NCI-H748 (cell line): ENCODE results near the gene TANGO2.

Source experiments
- DNase-seq: peaks from one replicate; lab custom pipeline; 2025; ENCODE audit not compliant: unreplicated experiment; lab: John Stamatoyannopoulos, UW

TANGO2 gene

DNA sequence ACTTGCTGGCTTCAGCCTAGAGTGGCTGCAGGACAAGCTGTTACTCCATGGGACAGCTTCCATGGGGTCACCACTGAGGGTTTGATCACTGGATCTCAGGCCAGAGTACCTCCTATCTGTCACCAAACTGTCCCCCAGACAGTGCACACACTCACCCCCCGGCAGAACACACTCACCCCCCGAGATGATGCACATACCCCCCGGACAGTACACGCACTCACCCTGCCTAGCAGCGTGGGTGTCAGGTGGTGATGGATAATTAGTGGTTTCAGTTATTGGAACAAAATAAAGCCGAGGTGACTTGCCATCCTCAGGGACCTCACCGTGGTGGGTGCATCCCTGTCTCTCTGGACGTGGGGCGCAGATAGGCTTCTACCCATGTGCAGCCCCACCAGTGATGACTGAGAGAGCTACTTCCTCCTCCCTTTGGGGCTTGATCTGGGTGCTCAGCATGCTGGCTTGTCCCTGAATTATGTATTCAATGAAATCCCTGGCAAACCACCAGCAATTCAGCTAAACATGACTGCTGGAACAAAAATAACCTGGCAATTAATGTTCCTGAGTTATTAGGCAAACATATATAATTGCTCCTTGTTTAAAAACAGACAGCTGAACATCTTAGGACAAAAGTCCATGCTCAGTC, 18.9 kb downstream of the TANGO2 start:
- peak; percentile 27 for DNase-seq

DNA sequence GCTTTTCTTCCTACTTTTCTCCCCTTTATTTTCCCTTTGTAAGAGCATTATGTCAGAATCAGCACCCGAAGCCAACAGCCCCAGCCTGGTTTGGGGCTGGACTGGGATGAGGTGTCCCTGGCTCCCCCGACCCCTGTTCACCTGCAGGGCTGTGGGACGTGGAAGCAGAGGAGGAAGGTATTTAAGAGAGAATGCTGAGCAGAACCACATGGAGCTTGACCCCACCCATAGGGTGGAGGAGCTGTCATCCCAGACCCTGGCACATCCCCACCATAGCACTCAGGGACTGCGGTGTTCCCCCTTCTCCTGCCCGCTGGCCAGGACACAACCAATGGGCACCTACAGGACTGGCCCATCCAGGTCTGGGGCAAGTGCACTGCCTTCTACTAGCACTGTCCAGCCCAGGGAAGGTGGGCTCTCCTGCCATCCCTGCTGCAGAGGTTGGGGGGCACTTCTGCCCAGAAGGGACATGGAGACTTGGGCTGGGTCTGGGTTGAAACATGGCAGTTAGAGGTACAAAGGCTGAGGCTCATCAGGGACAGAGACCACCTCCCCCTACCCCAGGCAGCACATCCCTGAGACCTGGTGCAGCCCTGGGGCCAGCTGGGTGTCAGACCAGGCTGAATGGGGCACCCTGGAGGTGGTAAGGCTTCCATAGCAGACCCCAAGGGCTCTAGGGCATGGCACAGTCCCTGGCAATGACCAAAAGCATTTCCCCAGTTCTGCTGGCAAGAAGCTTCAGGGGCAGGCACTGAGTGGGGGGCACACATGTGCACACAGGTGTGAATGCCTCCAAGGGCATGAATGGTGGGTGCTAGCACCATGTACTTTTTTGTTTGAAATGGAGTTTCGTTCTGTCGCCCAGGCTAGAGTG, 19.7 kb downstream of the TANGO2 start:
- no peak for DNase-seq

DNA sequence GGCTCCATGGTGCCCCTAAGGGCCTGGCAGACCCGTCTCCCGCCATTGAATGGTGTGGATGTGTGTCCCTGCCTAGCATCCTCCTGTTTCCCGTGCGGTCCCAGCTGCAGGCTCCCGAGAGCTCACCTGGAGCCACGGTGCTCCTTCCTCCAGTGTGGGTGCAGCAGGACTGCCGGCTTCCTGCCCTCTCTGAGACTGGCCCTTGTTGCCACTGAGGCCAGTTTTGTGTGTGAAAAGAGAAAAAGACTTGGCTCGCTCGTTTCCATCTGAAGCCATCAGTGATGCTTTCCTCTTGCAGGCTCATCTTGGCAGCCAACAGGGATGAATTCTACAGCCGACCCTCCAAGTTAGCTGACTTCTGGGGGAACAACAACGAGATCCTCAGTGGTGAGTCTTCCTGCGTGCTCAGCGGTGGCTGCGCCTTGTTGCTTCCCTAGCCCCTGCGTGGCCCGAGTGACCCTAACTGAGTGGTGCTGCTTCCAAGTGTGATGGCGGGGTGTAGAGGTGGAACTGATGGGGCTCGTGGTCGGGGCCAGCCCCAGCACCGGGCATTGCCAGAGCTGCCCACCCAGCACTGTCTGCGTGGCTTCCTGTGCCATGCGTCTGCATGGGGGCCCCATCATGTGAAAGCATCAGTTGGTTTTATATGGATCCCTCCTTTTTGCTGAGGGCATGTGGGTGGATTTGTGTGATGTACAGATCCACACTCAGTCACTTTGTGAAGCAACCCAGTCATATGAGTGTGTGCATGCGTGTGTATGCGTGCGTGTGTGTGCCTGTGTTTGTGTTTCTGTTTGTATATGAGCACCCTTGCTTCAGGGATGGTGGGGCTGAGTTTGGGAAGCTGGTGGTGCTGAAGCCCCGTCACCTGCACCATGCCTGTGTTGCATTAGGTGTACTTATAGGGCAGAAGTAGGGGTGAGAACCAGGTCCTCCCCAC, 22.4 kb downstream of the TANGO2 start:
- DNase-seq, result no peak

DNA sequence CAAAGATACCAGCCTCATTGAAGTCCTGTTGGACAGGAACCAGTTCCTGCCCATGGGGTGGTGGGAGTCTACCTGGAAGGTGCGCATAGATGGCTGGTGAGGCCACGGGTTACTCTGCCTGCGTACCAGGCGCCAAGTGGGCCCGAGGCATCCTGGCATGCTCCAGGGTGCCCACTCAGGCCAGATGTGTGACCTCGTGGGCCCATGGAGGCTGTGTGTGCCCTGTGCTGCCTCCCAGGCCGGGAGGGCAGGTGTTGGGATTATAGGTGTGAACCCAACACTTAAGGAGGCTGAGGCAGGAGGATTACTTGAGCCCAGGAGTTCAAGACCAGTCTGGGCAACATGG, 23.1 kb downstream of the TANGO2 start:
- no peak for DNase-seq

DNA sequence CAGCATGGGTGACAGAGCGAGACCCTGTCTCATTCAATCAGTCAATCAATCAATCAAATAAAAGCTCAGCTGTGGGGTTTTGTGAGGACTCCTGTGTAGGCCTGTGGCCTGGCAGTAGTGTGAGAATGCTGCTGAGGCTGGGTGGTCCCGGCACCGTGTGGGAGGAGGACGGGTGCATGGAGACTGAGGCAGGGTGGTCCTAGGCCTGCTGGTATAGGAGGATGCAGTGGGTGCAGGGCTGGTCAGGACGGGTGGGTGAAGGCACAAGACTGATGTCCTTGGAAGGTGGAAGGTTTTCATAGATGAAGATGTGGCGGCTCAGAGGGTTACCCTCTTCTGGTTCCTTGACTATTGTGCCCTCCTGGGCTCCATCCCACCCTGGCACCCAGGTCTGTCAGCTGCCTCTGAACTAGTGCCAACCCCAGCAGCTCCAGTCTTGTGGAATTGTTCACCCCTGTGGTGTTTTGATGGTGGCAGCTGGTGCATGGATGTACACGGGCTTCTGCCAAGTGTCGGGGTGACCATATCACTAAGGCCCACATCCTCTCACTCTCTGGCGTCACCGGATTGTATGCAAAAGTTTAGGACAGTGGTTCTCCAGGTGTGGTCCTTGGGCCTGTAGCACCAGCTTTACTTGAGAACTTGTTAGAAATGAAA, 23.7 kb downstream of the TANGO2 start:
- DNase-seq, result no peak

DNA sequence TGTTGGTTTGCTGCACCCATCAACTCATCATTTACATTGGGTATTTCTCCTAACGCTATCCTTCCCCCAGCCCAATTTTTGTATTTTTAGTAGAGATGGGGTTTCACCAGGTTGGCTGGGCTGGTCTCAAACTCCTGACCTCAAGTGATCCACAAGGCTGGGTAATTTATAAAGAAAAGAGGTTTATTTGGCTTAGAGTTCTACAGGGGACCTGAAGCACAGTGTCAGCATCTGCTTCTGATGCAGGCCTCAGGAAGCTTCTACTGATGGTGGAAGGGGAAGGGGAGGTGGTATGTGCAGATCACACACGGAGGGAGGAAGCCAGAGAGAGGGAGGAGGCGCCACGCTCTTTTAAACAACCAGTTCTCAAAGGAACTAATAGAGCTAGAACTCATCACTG, 25.8 kb downstream of the TANGO2 start:
- DNase-seq, result no peak

DNA sequence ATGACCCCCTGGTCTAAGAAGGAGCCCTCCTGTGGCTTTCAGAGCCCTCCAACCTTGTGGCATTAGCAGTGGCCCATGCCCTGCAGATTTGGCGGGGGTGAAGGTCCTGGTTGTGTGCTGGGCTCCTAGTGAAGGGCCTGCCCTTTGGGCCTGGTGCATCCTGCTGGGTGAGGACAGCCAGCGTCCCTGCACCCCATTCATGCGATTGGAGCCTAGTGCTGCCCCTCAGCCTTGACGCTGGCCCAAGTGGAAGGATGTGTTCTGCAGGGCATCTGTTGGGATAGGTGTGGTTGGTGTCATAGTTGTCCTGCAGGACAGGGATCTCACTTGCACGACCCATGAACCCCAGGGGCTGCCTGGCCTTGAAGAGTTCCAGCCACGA, 31.0 kb downstream of the TANGO2 start:
- no peak for DNase-seq

DNA sequence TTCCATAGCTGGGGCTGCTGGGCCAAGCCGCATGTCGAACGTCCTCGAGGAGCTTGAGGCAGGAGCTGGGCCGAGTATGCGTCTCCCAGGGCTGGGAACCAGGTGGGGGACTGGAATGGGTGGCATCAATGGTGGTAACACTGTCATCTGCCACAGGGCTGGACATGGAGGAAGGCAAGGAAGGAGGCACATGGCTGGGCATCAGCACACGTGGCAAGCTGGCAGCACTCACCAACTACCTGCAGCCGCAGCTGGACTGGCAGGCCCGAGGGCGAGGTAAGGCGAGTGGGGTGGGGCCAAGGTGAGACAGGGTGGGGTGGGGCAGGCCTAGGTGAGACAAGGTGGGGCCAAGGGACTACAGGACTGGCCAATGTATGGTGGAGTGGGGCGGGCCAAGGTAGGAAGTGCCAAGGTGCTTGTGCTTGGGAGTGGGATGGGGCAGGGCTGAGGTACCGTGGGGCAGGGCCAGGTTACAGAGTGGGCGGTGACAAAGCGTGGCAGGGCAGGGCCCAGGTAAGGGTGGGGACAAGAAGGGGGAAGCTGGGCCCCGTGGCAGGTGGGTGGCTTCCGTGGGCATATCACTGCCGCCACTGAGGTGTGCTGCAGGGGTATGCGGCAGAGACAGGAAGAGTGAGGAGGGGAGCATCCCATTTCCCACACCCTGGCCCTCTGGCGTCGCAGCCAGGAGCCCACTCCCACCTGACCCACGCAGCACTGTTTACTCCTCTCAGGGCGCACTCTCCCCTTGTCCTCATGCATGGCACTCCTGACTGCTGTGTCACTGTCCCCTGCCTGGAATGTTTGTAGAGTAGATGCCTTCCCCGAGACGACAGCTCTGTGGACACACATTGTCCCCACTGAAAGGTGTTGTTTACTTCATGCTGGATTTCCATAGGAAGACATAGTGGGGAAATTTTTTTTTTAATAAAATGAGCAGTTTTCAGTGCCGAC, 31.7 kb downstream of the TANGO2 start:
- DNase-seq, result no peak

DNA sequence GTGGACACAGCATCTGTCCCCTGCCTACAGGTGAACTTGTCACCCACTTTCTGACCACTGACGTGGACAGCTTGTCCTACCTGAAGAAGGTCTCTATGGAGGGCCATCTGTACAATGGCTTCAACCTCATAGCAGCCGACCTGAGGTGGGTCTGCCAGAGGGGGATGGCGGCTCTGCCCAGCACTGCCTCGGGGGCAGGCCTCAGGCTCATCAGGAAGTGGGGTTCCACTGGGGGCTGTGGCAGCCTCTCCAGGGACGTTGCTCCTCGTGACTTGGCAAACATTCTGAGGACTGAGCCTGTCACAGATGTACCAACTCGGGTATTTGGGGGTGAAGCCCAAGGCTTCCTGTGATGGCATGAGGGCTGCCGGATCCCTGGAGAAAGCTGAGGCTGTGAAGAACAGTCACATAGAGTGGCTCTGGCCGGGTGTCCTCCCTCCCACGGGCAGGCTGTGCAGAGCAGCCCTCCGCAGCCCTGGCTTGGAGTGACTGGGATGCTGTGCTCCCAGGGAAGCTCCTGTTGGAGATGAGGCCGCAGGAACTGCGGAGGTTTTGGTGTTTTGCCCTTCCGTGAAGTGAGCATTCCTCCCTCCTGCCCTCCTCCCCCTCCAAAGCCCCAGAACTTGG, 32.6 kb downstream of the TANGO2 start:
- DNase-seq, result no peak

DNA sequence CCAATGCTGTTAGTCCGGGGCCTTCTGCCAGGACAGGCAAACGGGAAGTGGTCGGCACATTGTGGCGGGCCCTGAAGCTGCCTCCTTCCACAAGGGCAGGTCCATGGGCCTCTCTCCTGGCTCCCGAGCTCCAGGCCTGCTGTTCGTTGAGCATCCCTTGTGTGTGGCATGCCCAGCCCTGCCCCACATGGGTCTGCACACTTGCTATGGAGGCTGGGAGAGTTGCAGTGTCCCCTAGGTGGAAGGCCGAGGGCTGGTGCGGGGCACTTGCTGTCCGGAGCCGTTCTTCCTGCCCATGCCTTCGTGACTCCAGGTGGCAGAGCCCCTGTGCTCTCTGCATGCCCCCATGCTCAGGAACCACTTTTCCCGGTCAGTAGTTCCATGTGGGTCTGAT, 33.1 kb downstream of the TANGO2 start:
- DNase-seq, result no peak

DNA sequence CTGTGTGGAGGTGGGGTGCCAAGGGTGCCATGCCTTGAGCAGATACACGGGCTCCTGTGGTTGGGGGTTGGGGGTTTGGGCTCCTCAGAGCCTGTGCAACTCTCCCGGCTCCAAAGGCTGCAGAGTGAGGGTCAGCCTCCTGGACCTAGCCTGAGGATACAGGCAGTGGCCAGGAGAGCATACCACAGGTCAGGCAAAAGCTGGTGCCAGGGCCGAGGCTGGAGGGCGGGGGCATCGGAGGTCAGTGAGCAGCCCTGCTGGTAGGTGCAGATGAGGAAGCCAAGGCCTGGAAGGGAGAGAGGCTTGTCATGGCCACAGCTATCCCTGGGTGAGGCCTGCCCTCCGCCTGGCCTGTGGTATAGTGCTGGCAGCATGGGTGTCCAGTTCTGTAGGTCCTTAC, 33.6 kb downstream of the TANGO2 start:
- no peak for DNase-seq

DNA sequence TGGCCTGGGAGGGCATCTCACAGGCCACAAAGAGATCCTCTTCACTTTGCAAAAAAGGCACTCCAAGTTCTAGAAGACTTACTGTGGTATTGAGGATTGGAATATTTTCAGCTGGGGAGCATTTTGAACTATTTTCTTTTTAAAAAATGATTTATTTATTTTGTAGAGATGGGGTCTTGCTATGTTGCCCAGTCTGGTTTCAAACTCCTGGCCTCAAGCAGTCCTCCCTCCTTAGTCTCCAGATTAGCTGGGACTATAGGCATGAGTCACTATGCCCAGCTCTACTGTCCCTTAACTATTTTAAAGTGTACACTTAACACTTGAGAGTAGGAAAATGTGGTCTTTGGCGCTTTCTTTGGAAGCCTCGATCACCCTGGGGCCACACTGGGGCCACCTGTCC, 34.2 kb downstream of the TANGO2 start:
- DNase-seq, result no peak

DNA sequence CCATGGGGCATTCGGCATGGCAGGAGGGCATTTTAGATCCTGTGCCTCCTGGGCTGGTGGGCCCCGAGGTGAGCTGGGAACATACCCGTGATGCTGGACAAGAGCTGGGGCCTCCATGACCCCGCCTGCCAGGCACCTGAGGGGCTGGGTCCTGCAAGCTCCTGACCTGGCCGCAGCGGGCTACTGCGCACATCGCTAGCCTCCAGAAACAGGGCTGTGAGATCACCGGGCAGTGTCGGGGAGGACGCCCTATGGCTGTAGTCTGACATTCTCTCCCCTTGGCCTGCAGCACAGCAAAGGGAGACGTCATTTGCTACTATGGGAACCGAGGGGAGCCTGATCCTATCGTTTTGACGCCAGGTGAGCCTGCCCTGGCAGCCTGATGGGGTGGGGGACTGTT, 34.7 kb downstream of the TANGO2 start:
- DNase-seq, result no peak

DNA sequence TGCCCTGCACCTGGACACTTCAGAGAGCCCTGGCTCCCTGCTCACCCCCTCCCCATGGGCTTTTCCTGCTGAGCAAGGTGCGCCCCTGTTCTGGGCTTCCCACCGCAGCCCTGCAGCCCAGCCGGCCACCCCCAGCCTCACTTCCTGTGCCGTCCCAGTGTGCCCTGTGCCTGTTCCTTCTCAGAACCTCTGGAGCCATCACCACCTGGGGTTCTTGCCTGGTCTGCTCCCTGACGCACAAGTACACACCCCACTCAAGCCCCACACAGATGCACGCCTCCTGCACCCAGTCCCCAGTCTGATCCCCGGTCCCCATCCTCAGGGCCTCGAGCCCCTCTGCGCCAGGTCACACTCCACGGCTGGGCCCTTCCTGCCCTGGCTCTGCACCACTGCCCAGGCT, 35.3 kb downstream of the TANGO2 start:
- DNase-seq, result no peak

DNA sequence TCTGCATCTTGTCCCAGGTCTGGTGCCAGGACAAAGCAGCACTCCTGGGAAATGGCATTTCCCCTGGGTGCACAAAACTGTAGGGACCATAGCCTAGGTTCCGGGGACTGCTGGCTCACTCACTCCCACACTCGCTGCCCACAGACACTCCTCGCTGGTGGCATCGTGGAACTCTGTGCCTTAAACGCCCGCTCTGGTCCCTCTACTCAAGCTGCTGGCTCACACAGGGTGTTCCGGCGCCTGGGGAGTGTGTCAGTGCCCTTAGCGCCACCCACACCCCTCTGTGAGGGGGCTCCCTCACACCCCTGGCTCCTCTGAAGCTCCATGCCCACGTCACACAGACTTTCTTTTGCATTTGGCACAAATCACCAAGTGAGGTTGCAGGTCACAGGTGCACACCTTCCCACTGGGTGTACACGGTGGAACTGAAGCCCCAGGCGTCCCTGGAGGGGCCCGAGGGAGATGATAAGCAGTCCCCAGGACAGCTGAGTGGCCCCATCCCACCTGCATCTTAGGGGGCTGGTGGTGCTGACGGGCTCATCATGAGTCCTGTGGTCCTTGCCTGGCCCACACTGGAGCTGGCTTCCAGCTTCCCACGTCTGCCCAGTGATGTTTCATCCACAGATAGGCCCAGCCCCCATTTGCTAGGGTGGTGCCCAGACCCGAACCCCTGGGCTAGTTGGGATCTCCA, 35.9 kb downstream of the TANGO2 start:
- DNase-seq, result no peak

DNA sequence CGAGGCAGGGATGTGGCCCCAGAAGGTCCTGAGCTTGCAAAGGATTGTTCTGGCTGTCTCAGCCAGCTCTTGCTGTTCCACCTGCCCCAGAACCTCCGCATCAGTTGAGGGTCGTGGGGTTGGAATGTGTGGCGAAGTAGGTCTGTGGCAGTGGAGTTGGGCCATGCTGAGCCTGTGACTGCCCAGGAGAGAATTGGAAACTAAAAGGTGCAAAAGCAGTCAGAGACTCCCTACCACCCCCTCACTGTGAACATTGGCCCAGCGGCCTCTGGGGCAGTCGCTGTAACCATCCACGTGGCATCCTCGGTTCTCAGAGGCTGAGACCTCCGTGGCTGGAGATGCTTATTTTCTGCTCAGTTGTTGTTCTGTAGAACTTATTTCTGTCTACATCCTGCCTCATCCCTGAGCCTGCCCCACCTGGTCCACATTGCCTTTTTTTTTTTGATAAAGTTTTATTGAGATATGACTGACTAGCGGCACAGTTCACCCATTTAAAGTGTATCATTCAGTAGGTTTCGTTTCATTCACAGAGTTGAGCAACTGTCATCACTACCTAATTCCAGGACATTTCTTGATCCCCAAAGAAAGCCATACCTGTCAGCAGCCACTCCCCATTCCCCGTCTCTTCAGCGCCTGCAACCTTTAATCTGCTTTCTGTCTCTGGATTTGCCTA, 36.8 kb downstream of the TANGO2 start:
- DNase-seq, result no peak

DNA sequence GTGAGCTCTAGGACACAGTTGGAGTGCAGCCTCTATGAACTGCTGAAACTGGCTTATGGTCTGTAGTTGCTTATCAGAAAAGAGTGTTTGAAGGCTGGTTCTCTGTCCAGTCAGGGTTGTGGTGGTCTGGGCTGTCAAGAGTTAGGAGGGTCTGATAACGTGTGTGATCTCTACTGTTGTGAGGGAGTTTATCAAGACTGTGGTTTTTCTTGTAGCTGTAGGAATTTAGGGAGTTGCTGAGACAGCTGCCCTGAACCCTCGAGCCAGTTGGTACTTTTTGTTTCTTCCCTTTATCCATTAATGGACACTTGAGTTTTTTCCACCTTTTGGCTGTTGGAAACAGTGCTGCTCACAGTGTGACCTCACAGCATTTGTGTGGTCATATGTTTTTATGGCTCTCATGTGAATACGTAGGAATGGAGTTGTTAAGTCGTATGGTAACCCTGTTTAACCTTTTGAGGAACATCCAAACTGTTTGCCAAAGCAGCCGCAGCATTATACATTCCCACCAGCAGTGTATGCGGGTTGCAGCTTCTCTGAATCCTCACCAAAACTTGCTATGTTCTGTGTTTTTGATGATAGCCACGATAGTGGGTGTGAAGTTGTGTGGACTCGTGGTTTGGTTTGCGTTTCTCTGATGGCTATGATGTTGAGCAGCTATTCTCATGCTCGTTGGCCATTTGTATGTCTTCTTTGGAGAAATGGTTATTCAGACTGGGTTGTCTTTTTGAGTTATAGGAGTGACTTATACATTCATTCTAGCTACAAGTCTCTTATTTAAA, 38.3 kb downstream of the TANGO2 start:
- DNase-seq, result no peak
